A549 (cell line): Measurements from ENCODE around the gene SNX5. TPM values are rescaled to one million over a fixed set of nuclear protein-coding genes. Genes with fewer than 3 reads are reported as not detected.
A peak's percentile ranks its signal among the peaks of the same experiment; 100 is the strongest.

ENCODE experiments used
- ATAC-seq, 2 experiments: fragments of 200-7000 bp in 1 of 2; fragments of >200 bp in 1 of 2; cut with Nextera tagmentation in 1 of 2; cut with Tn5 transposase in 1 of 2; 3 replicates each; pipeline versions ENCODE4 v1.8.0 to v1.9.1; 2018 to 2020; ENCODE audit warnings: mild to moderate bottlenecking in 1 of 2, moderate library complexity in 1 of 2
- CTCF ChIA-PET: fragments of 300-600 bp; sonication (Branson Sonifier 250); formaldehyde crosslinking; extraction: SDS; loops from one replicate; lab custom pipeline; 2021; ENCODE audit warnings: antibody characterized with exemption, inconsistent platforms; lab: Yijun Ruan, JAX
- POLR2A ChIA-PET: fragments of 350-600 bp; formaldehyde crosslinking; extraction: SDS; loops from one replicate; lab custom pipeline; 2021; ENCODE audit warnings: antibody characterized with exemption, inconsistent platforms; lab: Yijun Ruan, JAX
- DNase-seq, 2 experiments: peaks; one replicate each; pipeline versions ENCODE4 v3.0.0 to v3.0.0-alpha.2; 2011 to 2016; ENCODE audit warnings: low read depth in 1 of 2, low spot score in 1 of 2
- FAIRE-seq: peaks from 2 replicates; lab custom pipeline; 2011; peaks lifted over from hg19 to GRCh38; lab: Jason Lieb, UNC
- H3K27ac ChIP-seq, 2 experiments: fragments of >200 bp; sonication (Bioruptor Twin); formaldehyde crosslinking; 3 replicates each; pipeline ENCODE4 v1.5.1; 2016 to 2017
- H3K4me1 ChIP-seq: fragments of >200 bp; sonication (Bioruptor Twin); formaldehyde crosslinking; 3 replicates; pipeline ENCODE4 v1.6.1; 2016
- H3K4me2 ChIP-seq: fragments of >200 bp; sonication (Bioruptor Twin); formaldehyde crosslinking; 3 replicates; pipeline ENCODE4 v1.6.1; 2016
- H3K4me3 ChIP-seq: fragments of >200 bp; sonication (Bioruptor Twin); formaldehyde crosslinking; 3 replicates; pipeline ENCODE4 v1.5.1; 2016
- H3K9me3 ChIP-seq: fragments of >200 bp; sonication (Bioruptor Twin); formaldehyde crosslinking; 3 replicates; pipeline ENCODE4 v1.6.1; 2016
- BHLHE40 ChIP-seq: IDR thresholded peaks from 2 replicates; pipeline ENCODE4 v1.6.1; 2012; ENCODE audit warnings: low read depth, low read length, inconsistent platforms
- CBX2 ChIP-seq: fragments of 200-600 bp; sonication (generic); IDR thresholded peaks from 2 replicates; pipeline ENCODE4 v1.6.1; 2016; ENCODE audit warnings: low read depth, mild to moderate bottlenecking, borderline replicate concordance
- FOSB ChIP-seq: fragments of 250-450 bp; sonication (Bioruptor Pico); IDR thresholded peaks from 2 replicates; pipeline ENCODE4 v1.5.0; 2020; ENCODE audit warnings: mild to moderate bottlenecking, moderate library complexity
- HEYL ChIP-seq: fragments of 250-450 bp; sonication (Bioruptor Pico); IDR thresholded peaks from 2 replicates; pipeline ENCODE4 v1.8.0; 2021; ENCODE audit warnings: mild to moderate bottlenecking, moderate library complexity
- HOXB5 ChIP-seq: fragments of 250-450 bp; sonication (Bioruptor Pico); IDR thresholded peaks from 2 replicates; pipeline ENCODE4 v1.5.0; 2020; ENCODE audit warnings: mild to moderate bottlenecking, moderate library complexity
- JUN ChIP-seq, 2 experiments: fragments of >200 bp; sonication (Bioruptor Twin); formaldehyde crosslinking; IDR thresholded peaks; 2 replicates in 1 of 2; 3 replicates in 1 of 2; pipeline ENCODE4 v1.6.1; 2016 to 2017
- MAFK ChIP-seq: fragments of 450-650 bp; IDR thresholded peaks from 2 replicates; pipeline ENCODE4 v1.6.1; 2014; ENCODE audit not compliant: partially characterized antibody
- MYC ChIP-seq: IDR thresholded peaks from 2 replicates; pipeline ENCODE4 v1.6.1; 2012; ENCODE audit warnings: mild to moderate bottlenecking, inconsistent platforms, low read length, improper control_type of control experiment, borderline replicate concordance
- POLR2A ChIP-seq: IDR thresholded peaks from 2 replicates; pipeline ENCODE4 v1.6.1; 2012; ENCODE audit warnings: mild to moderate bottlenecking, low read length
- RARB ChIP-seq: fragments of 250-450 bp; sonication (Bioruptor Pico); IDR thresholded peaks from 2 replicates; pipeline ENCODE4 v1.8.0; 2021; ENCODE audit warnings: mild to moderate bottlenecking, moderate library complexity
- RCOR1 ChIP-seq: fragments of 150-350 bp; IDR thresholded peaks from 2 replicates; pipeline ENCODE4 v1.6.1; 2014; ENCODE audit warnings: antibody characterized with exemption, low read length, low read depth
- RNF2 ChIP-seq: fragments of 200-600 bp; sonication (generic); IDR thresholded peaks from 2 replicates; pipeline ENCODE4 v1.6.1; 2016; ENCODE audit warnings: low read depth, mild to moderate bottlenecking, antibody characterized with exemption, moderate library complexity, borderline replicate concordance
- SMC3 ChIP-seq: fragments of >200 bp; sonication (Bioruptor Twin); formaldehyde crosslinking; IDR thresholded peaks from 3 replicates; pipeline ENCODE4 v1.6.1; 2018; ENCODE audit warnings: inconsistent platforms
- ZC3H11A ChIP-seq: fragments of 450-650 bp; IDR thresholded peaks from 2 replicates; pipeline ENCODE4 v1.6.1; 2014; ENCODE audit warnings: antibody characterized with exemption, mild to moderate bottlenecking
- ZNF302 ChIP-seq: fragments of 250-450 bp; sonication (Bioruptor Pico); IDR thresholded peaks from 2 replicates; pipeline ENCODE4 v1.9.0; 2021; ENCODE audit warnings: inconsistent platforms, mild to moderate bottlenecking, moderate library complexity
- WGBS: methylation state at CpG from one replicate; pipeline ENCODE4 v1.1.6; 2017; ENCODE audit errors: missing lambda C conversion rate; 5-methylcytosine and 5-hydroxymethylcytosine counted together
- polyA plus RNA-seq, 4 experiments: library from polyadenylated mRNA; depleted of rRNA in 3 of 4; stranded (reverse); fragments of >200 nt; fragmentation: RNase III in 1 of 4; extraction: RNeasy Plus Mini Kit Qiagen cat#74134 plus additional on column Dnase treatment in 1 of 4; gene quantifications; 2 replicates in 3 of 4; 3 replicates in 1 of 4; pipeline ENCODE4 v1.2.3, GENCODE V29; 2011 to 2017
- TF ChIP-seq, protein P1 (sequence below): IDR thresholded peaks from 2 replicates; pipeline ENCODE4 v1.6.1; 2012; ENCODE audit warnings: low read depth, borderline replicate concordance
- TF ChIP-seq, protein P2 (sequence below): IDR thresholded peaks from 2 replicates; pipeline ENCODE4 v1.6.1; 2012
- TF ChIP-seq, protein P3 (sequence below): fragments of 200-600 bp; sonication (generic); IDR thresholded peaks from 2 replicates; pipeline ENCODE4 v1.6.1; 2016; ENCODE audit warnings: antibody characterized with exemption, mild to moderate bottlenecking, moderate library complexity

Gene SNX5
- polyA plus RNA-seq, 2 of the 4 experiments (the other 2 are of a cell fraction), result 225 to 342 TPM

DNA sequence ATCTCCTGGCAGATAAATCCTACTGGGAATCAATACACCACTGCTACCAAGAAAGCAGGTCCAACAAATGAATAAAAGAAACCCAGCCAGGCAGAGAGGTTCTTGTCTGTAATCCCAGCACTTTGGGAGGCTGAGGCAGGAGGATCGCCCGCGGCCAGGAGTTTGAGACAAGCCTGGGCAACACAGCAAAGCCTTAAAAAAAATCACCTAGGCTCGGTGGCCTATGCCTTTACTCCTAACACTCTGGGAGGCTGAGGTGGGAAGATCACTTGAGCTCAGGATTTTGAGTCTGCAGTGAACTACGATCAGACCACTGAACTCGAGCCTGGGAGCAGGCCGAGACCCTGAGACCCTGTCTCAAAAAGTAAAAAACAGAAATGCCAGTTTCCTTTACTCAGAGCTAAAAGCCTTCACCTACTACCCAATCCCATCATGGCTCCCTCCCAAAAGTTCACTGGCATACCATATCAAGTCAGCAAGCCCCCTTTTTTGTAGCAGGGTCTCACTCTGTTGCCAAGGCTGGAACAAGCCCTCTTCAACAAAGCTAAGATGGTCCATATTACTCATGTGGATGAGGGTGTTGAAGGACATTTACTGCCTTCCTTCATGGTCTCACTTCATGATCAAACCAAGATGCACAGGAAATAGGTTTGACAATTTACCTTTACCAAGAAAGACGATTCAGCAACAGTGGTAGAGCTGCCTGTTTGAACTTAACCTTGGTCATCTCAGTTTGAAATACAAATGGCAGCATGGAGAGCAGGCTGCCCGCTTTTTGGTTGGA lies 5.3 kb downstream of the SNX5 start:
- FAIRE-seq (no peak), DNase-seq (no peak), ATAC-seq (no peak)
- Histone ChIP-seq H3K4me3 (no peak overlapping the region), H3K4me1 (peaks cover 74% of the 10 kb centered on the region), H3K9me3 (no peaks in the 10 kb centered on the region), H3K27ac (no peak overlapping the region), H3K4me2 (peak overlapping the region; percentile 87)
- WGBS, result 84% methylated on average over 9 of the region's 9 CpGs
- ChIA-PET POLR2A (interaction anchor here (2.0 kb wide), 1 partner anchor 281 kb away, joined by 5 read pairs; the partner anchor contains the start of gene RRBP1), CTCF (interaction anchor here (0.6 to 1.6 kb wide), 3 partner anchors 25 to 283 kb away, joined by 3 to 6 read pairs (median 4); no protein-coding TSS in a partner anchor)
- TF ChIP-seq JUN (IDR thresholded peaks at IDR 0.05) (peak in 1 of 2 experiments; percentile 12; a peak in 1 of 5 replicates), FOSB (CRISPR knock-in tag) (0 out of 2 replicates have a peak, but pooled peaks have one; percentile 63), RARB (CRISPR knock-in tag) (0 out of 2 replicates have a peak, but pooled peaks have one; percentile 27), MAFK (no peak)
- TF ChIP-seq, protein P1, sequence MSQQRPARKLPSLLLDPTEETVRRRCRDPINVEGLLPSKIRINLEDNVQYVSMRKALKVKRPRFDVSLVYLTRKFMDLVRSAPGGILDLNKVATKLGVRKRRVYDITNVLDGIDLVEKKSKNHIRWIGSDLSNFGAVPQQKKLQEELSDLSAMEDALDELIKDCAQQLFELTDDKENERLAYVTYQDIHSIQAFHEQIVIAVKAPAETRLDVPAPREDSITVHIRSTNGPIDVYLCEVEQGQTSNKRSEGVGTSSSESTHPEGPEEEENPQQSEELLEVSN, result no peak

DNA sequence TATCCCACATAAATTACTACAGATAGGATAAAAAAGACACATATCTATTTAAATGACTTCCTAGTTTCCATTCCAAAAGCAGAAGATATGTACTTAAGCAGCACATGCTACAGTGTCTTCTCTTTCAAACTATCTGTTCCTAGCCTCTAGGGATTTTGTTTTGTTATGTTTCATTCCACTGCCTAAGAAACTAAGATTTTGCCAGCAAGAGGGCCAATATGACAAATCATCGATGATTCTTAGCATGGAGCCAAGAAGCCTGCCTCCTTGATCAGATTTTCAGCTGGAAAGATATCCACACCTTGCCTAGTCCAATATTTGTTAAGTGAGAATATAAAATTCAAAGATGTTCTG lies 7.0 kb downstream of the SNX5 start:
- no peak for DNase-seq
- 52% methylated on average over 1 of the region's 1 CpG for WGBS
- H3K4me1 ChIP-seq, result peaks cover 88% of the 10 kb centered on the region
- H3K4me2 ChIP-seq, result peak overlapping the region; percentile 35
- no peak overlapping the region for H3K4me3 ChIP-seq
- no peaks in the 10 kb centered on the region for H3K9me3 ChIP-seq
- no peak for FAIRE-seq
- TF ChIP-seq, protein P2, sequence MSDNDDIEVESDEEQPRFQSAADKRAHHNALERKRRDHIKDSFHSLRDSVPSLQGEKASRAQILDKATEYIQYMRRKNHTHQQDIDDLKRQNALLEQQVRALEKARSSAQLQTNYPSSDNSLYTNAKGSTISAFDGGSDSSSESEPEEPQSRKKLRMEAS, result no peak
- TF ChIP-seq RCOR1 (no peak), MYC (no peak), BHLHE40 (no peak), HOXB5 (CRISPR knock-in tag) (no peak), HEYL (CRISPR knock-in tag) (no peak), RNF2 (no peak), JUN (IDR thresholded peaks at IDR 0.05) (no peak), POLR2A (no peak), ZC3H11A (no peak), CBX2 (no peak), MAFK (no peak), SMC3 (no peak), ZNF302 (CRISPR knock-in tag) (no peak)
- TF ChIP-seq, protein P3, sequence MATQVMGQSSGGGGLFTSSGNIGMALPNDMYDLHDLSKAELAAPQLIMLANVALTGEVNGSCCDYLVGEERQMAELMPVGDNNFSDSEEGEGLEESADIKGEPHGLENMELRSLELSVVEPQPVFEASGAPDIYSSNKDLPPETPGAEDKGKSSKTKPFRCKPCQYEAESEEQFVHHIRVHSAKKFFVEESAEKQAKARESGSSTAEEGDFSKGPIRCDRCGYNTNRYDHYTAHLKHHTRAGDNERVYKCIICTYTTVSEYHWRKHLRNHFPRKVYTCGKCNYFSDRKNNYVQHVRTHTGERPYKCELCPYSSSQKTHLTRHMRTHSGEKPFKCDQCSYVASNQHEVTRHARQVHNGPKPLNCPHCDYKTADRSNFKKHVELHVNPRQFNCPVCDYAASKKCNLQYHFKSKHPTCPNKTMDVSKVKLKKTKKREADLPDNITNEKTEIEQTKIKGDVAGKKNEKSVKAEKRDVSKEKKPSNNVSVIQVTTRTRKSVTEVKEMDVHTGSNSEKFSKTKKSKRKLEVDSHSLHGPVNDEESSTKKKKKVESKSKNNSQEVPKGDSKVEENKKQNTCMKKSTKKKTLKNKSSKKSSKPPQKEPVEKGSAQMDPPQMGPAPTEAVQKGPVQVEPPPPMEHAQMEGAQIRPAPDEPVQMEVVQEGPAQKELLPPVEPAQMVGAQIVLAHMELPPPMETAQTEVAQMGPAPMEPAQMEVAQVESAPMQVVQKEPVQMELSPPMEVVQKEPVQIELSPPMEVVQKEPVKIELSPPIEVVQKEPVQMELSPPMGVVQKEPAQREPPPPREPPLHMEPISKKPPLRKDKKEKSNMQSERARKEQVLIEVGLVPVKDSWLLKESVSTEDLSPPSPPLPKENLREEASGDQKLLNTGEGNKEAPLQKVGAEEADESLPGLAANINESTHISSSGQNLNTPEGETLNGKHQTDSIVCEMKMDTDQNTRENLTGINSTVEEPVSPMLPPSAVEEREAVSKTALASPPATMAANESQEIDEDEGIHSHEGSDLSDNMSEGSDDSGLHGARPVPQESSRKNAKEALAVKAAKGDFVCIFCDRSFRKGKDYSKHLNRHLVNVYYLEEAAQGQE, result no peak
- no peak overlapping the region for H3K27ac ChIP-seq
- ATAC-seq, result no peak
- ChIA-PET POLR2A (interaction anchor here (0.6 to 2.0 kb wide), 2 partner anchors 280 to 391 kb away, joined by 3 to 5 read pairs; partner anchors contain the start of genes DSTN and RRBP1), CTCF (interaction anchor here (1.0 to 4.6 kb wide), 3 partner anchors 35 to 456 kb away, joined by 3 to 17 read pairs (median 5); no protein-coding TSS in a partner anchor)
